Adrenal gland (tissue), 5 donors: ENCODE data around the gene PRM2.

Experiments used
- POLR2A ChIP-seq, 2 donors: fragments of 450-650 bp; IDR thresholded peaks; one replicate each; pipeline ENCODE4 v1.6.1; 2017; ENCODE audit warnings: antibody characterized with exemption in 2 of 2, mild to moderate bottlenecking in 2 of 2, moderate library complexity in 1 of 2
- TF ChIP-seq, protein P1 (sequence below), 6 experiments: fragments of 450-650 bp in 4 of 6; fragments of 200-600 bp in 2 of 6; sonication (generic) in 1 of 6; IDR thresholded peaks; 1 replicate in 5 of 6; 2 replicates in 1 of 6; pipeline versions ENCODE4 v1.5.1 to v1.8.0; 2016 to 2021; ENCODE audit warnings: antibody characterized with exemption in 6 of 6, mild to moderate bottlenecking in 2 of 6, moderate library complexity in 1 of 6
- donor health status: DM: no; HTN: no; CAD: no.

DNA sequence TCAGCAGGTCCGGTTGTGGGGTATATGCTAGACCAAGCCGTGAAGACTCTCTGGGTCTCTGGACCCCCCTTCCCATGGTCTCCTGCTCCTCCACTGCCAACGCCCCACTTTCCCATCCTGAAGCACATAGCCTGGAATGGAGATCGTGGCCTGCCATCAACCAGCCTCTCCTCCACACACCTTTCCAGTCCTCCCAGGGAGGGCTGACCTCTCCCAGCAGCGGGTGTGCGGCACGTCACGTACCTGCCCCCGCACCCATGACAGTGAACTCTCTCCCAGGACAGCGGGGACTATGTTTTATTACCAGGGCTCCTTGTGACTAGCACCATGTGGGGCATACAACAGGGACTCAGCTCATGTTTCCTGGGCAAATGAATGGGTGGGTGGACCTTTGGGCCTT is 4.7 kb downstream of the PRM2 start:
- TF ChIP-seq, protein P1, sequence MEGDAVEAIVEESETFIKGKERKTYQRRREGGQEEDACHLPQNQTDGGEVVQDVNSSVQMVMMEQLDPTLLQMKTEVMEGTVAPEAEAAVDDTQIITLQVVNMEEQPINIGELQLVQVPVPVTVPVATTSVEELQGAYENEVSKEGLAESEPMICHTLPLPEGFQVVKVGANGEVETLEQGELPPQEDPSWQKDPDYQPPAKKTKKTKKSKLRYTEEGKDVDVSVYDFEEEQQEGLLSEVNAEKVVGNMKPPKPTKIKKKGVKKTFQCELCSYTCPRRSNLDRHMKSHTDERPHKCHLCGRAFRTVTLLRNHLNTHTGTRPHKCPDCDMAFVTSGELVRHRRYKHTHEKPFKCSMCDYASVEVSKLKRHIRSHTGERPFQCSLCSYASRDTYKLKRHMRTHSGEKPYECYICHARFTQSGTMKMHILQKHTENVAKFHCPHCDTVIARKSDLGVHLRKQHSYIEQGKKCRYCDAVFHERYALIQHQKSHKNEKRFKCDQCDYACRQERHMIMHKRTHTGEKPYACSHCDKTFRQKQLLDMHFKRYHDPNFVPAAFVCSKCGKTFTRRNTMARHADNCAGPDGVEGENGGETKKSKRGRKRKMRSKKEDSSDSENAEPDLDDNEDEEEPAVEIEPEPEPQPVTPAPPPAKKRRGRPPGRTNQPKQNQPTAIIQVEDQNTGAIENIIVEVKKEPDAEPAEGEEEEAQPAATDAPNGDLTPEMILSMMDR (IDR thresholded peaks at IDR 0.05) = no peak
- TF ChIP-seq POLR2A (IDR thresholded peaks at IDR 0.05) = no peak
